PFSK-1 (cell line): ENCODE results near the gene CNTNAP2.

ENCODE experiments used
- FOXP2 ChIP-seq: optimal IDR thresholded peaks from 2 replicates; pipeline ENCODE3; 2011; ENCODE audit warnings: borderline replicate concordance, control low read depth, inconsistent platforms; ENCODE audit not compliant: insufficient read depth; ENCODE audit errors: extremely low read length, extremely low read depth
- POLR2AphosphoS5 ChIP-seq: IDR thresholded peaks from 2 replicates; pipeline ENCODE4 v1.6.1; 2012; ENCODE audit warnings: low read depth, mild to moderate bottlenecking, control low read depth, low read length, moderate library complexity
- REST ChIP-seq, 2 experiments: IDR thresholded peaks; 2 replicates each; pipeline versions ENCODE4 v1.6.1 to v1.8.0; 2011 to 2012; ENCODE audit warnings: low read depth in 2 of 2, low read length in 2 of 2, control low read depth in 1 of 2, inconsistent platforms in 1 of 2, mild to moderate bottlenecking in 1 of 2, moderate library complexity in 1 of 2; ENCODE audit not compliant: insufficient read depth in 1 of 2
- SIN3A ChIP-seq: IDR thresholded peaks from 2 replicates; pipeline ENCODE4 v1.6.1; 2012; ENCODE audit warnings: mild to moderate bottlenecking, low read length, moderate library complexity, borderline replicate concordance; ENCODE audit not compliant: insufficient read depth
- TAF1 ChIP-seq: IDR thresholded peaks from 2 replicates; pipeline ENCODE4 v1.6.1; 2012; ENCODE audit warnings: low read length, control low read depth, borderline replicate concordance; ENCODE audit not compliant: insufficient read depth

Gene CNTNAP2

DNA sequence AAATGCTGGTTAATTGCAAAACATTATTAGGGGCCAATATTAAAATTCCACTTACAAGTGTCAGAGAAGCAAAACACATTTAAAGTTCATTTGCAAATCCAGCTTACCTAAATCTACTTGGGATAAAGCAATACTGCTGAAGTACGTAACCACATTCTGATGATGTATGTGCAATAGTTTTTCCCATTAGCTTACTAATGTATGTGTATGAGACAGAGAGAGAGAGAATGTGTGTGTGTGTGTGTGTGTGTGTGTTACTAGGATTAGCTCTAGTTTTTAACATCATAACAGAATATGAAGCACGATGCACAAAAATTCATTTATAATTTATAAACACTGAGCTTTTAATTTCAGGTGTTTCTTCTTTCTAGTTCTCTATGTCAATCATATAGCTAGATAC is 1399.8 kb downstream of the CNTNAP2 start:
- no peak for TF ChIP-seq REST (IDR thresholded peaks at IDR 0.05; ENCODE audit: insufficient read depth in 1 of 2, low read depth in 2 of 2, low read length in 2 of 2)
- TF ChIP-seq SIN3A = no peak
- TF ChIP-seq FOXP2 = no peak
- no peak for TF ChIP-seq POLR2AphosphoS5
- no peak for TF ChIP-seq TAF1

- TF ChIP-seq TAF1 (no peak), REST (IDR thresholded peaks at IDR 0.05; ENCODE audit: insufficient read depth in 1 of 2, low read depth in 2 of 2, low read length in 2 of 2) (no peak), POLR2AphosphoS5 (no peak), FOXP2 (no peak), SIN3A (no peak)
Observed at GRCh38 chr7:147519062-147519461, 1402.5 kb downstream of the CNTNAP2 start.

DNA sequence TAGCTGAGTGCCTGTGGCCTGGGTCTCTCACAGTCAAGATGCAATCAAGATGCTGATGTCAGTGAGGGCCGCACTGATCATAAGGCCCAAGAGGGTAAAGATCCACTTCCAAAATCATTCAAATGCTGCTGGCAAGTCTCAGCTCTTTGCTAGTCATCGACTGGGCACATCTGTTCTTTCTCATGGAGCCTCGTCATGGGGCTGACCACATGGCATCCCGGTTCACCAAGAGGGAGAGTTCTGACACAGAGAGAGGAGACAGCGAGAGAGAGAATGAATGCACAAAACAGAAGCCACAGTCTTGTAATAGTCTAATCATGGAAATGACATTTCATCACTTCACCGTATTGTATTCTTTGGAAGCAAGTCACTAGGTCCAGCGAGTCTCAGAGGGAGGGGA is 1406.5 kb downstream of the CNTNAP2 start:
- TF ChIP-seq REST (IDR thresholded peaks at IDR 0.05; ENCODE audit: insufficient read depth in 1 of 2, low read depth in 2 of 2, low read length in 2 of 2) (no peak), POLR2AphosphoS5 (no peak), TAF1 (no peak), FOXP2 (no peak), SIN3A (no peak)

- TF ChIP-seq REST (IDR thresholded peaks at IDR 0.05; ENCODE audit: insufficient read depth in 1 of 2, low read depth in 2 of 2, low read length in 2 of 2) (no peak), POLR2AphosphoS5 (no peak), SIN3A (no peak), FOXP2 (no peak), TAF1 (no peak)
Observed at GRCh38 chr7:147524726-147525250, 1408.2 kb downstream of the CNTNAP2 start.

GRCh38 chr7:147525325-147525724 is 1408.7 kb downstream of the CNTNAP2 start:
- TF ChIP-seq SIN3A (no peak), POLR2AphosphoS5 (no peak), REST (IDR thresholded peaks at IDR 0.05; ENCODE audit: insufficient read depth in 1 of 2, low read depth in 2 of 2, low read length in 2 of 2) (no peak), TAF1 (no peak), FOXP2 (no peak)
